GM12872 (cell line): ENCODE data around the gene SLC28A3.

ENCODE experiments used
- TF ChIP-seq, protein P1 (sequence below): IDR thresholded peaks from 3 replicates; pipeline ENCODE4 v1.5.1; 2011; ENCODE audit warnings: low read depth, mild to moderate bottlenecking, low read length, moderate library complexity; ENCODE audit not compliant: insufficient read depth

Gene SLC28A3

DNA sequence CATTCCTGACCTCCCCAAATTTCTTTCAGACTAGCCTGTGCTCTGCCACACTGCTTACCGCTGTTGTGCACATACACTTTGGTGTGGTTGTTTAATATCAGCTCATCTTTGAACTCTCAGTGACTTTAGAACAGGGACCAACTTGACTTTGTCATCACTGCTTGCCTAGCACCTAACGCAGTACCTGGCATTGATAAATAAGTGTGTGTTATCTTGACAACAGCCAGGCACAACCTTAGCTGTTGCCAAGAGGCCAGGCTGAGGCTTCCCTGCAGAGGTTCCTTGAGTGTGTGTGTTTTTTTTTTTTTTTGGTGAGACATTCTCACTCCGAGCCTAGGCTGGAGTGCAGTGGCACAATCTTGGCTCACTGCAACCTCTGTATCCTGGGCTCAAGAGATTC, 41.0 kb upstream of the SLC28A3 start:
- TF ChIP-seq, protein P1, sequence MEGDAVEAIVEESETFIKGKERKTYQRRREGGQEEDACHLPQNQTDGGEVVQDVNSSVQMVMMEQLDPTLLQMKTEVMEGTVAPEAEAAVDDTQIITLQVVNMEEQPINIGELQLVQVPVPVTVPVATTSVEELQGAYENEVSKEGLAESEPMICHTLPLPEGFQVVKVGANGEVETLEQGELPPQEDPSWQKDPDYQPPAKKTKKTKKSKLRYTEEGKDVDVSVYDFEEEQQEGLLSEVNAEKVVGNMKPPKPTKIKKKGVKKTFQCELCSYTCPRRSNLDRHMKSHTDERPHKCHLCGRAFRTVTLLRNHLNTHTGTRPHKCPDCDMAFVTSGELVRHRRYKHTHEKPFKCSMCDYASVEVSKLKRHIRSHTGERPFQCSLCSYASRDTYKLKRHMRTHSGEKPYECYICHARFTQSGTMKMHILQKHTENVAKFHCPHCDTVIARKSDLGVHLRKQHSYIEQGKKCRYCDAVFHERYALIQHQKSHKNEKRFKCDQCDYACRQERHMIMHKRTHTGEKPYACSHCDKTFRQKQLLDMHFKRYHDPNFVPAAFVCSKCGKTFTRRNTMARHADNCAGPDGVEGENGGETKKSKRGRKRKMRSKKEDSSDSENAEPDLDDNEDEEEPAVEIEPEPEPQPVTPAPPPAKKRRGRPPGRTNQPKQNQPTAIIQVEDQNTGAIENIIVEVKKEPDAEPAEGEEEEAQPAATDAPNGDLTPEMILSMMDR, result no peak

DNA sequence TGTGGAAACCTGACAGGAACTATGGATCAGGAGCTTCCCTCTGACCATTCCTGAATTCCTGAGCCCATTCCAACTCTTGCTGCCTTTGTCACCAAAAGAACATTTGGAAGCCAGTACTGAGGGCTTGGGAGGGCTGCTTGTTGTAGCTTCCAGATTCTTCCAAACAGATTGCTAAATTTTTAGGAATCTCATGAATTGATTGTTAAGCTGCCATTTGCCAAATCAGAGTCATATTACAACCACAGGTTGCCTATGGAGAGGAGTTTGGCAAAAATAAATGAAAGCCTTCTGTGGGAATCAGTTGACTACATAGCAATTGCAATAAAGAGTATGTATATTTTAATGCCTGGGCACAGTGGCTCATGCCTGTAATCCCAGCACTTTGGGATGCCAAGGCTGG, 39.2 kb upstream of the SLC28A3 start:
- TF ChIP-seq, protein P1, result no peak

DNA sequence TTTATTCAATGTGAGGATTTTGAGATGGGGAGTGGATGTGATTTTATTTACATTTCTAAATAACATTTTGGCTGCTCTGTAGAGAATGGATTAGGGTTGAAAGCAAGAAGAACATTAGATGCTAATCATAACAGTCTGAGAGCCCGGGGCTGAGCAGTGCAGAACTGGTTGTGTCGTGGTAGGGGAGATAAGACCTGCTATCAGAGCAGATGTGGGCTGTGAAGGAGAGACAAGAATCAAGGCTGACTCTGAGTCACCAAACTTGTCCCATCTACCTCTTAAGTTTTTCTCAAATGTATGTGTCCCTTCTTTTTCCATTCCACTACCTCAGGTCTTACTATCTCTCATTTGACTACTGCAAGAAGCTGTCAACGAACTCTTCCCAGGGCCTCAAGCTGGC, 35.4 kb upstream of the SLC28A3 start:
- TF ChIP-seq, protein P1, result no peak

DNA sequence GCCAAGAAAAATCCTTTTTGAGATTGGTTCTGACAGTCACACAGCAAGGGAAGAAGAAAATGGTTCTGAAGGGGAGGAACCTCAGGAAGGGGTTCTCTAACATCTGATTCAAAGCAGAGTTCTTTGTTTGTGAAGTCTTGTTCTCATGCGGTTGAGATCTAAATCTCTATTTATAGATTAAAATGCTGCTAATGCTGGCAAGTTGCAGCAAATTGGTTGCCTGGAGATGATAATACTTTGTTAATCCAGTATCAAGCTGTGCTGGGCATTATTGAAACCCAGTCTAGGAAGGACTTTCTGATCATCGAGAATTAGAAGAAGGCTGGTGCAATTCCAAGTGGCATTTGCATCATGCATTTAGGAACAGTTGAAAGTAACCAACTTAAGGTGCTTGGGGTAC, 34.0 kb upstream of the SLC28A3 start:
- TF ChIP-seq, protein P1, result no peak

DNA sequence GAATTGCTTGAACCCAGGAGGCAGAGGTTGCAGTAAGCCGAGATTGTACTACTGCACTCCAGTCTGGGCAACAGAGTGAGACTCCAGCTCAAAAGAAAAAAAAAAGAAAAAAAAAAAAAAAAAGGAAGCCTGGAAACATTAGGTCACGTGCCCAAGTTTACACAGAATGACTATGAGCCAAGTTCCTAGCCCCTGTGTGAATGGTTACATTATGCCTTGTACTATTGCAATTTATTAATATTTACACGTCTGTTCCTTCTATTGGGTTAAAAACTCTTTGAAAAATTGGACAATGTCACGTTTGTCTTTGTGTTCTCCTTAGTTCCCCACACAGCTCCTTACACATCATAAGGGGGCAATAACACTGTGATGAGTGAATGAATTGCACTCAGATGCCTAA, 33.5 kb upstream of the SLC28A3 start:
- TF ChIP-seq, protein P1, result no peak

DNA sequence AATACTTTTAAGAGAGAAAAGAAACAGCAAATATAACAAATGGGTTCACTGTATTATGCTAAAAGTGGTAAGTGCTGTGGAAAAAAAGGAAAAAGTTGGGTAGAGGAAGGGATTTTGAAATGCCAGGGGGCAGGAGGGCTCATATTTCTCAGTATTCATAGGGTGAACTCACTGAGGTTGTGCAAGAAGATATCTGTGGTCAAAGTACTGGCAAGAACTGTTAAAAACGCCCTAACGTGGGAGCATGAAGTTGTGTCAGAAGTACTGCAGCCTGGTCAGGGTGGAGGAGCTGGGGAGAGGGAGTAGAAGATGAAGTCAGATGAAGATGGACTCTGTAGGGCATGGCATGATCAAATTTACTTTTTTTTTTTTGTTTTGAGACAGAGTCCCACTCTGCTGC, 31.2 kb upstream of the SLC28A3 start:
- TF ChIP-seq, protein P1, result no peak

DNA sequence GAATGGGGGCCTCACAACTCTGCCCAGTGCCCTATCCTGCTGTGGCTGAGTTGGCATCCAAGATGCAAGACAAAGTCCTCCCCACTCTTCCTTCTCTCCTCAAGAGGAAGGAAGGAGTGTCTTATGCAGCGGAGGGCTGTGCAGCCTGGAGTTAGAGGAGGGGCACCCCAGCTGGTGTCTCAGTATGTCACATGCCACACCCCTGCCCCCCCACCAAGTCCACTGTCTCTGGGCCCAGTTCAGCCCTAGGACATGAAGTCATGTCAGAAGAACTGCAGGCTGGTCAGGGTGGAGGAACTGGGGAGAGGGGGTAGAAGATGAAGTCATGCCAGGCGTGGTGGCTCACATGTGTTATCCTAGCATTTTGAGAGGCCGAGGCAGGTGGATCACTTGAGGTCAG, 28.0 kb upstream of the SLC28A3 start:
- TF ChIP-seq, protein P1, result no peak

DNA sequence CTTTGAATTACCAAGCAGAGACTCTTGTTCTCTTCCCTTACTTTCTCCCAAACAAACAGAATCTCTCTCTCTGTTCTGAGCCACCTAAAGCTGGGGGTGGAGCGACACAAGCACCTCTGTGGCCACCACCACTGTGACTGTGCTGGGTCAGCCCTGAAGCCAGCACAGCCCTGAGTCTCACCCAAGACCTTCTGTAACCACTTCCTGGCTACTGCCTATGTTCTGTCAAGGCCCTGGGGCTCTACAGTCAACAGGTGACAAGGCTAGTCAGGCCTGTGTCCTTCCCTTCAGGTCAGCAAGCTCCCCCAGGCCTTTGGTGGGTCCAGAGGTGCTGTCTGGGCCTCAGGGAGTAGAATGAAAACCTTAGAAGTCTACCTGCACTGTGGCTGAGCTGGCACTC, 26.1 kb upstream of the SLC28A3 start:
- TF ChIP-seq, protein P1, result no peak
